GM23338 (cell line): ENCODE measurements around the gene VWA7. TPM values are rescaled to one million over a fixed set of nuclear protein-coding genes. Genes with fewer than 3 reads are reported as not detected.

Source experiments
- ATAC-seq: fragments of 200-7000 bp; cut with Tn5 transposase; 3 replicates; pipeline ENCODE4 v1.9.1; 2020
- DNase-seq: peaks from one replicate; pipeline ENCODE4 v3.0.0-alpha.2; 2015; ENCODE audit warnings: low spot score
- H2AFZ ChIP-seq: fragments of 200-600 bp; sonication (generic); 2 replicates; pipeline ENCODE4 v1.8.0; 2016; ENCODE audit warnings: antibody characterized with exemption, mild to moderate bottlenecking, moderate library complexity
- H3F3A ChIP-seq: fragments of 200-600 bp; sonication (generic); replicated peaks from 2 replicates; pipeline ENCODE4 v1.8.0; 2017; ENCODE audit warnings: antibody characterized with exemption, mixed run types, low read depth
- H3K27ac ChIP-seq: fragments of 200-600 bp; sonication (generic); 2 replicates; pipeline ENCODE4 v1.6.1; 2016; ENCODE audit warnings: low read depth
- H3K27me3 ChIP-seq: fragments of 200-600 bp; sonication (generic); 2 replicates; pipeline ENCODE4 v1.8.0; 2016; ENCODE audit warnings: mild to moderate bottlenecking, mixed run types, moderate library complexity; ENCODE audit not compliant: insufficient read depth
- H3K36me3 ChIP-seq: fragments of 200-600 bp; sonication (generic); 2 replicates; pipeline ENCODE4 v1.8.0; 2016; ENCODE audit warnings: mild to moderate bottlenecking; ENCODE audit not compliant: insufficient read depth
- H3K4me1 ChIP-seq: fragments of 200-600 bp; sonication (generic); 2 replicates; pipeline ENCODE4 v1.8.0; 2016; ENCODE audit warnings: mild to moderate bottlenecking, moderate library complexity; ENCODE audit not compliant: insufficient read depth
- H3K4me2 ChIP-seq: fragments of 200-600 bp; sonication (generic); 2 replicates; pipeline ENCODE4 v1.7.1; 2017; ENCODE audit warnings: mixed run types
- H3K4me3 ChIP-seq: fragments of 200-600 bp; sonication (generic); 2 replicates; pipeline ENCODE4 v1.6.1; 2016; ENCODE audit warnings: mixed run types
- H3K79me2 ChIP-seq: fragments of 200-600 bp; sonication (generic); replicated peaks from 2 replicates; pipeline ENCODE4 v1.8.0; 2017; ENCODE audit warnings: mild to moderate bottlenecking; ENCODE audit not compliant: insufficient read depth
- H3K9me2 ChIP-seq: fragments of 200-600 bp; sonication (generic); 2 replicates; pipeline ENCODE4 v1.8.0; 2017; ENCODE audit not compliant: insufficient read depth
- H4K20me1 ChIP-seq: fragments of 200-600 bp; sonication (generic); replicated peaks from 2 replicates; pipeline ENCODE4 v1.8.0; 2017; ENCODE audit warnings: mild to moderate bottlenecking; ENCODE audit not compliant: insufficient read depth
- H3K27ac Mint-ChIP-seq: 2 replicates; pipeline ENCODE4 v1.8.0; 2020; ENCODE audit warnings: inconsistent platforms, mild to moderate bottlenecking, moderate library complexity, mixed read lengths
- H3K27me3 Mint-ChIP-seq: 3 replicates; pipeline ENCODE4 v1.8.0; 2022; ENCODE audit warnings: low read depth, mild to moderate bottlenecking, moderate library complexity, mixed read lengths, inconsistent platforms; ENCODE audit not compliant: insufficient read depth, poor library complexity
- H3K36me3 Mint-ChIP-seq: 3 replicates; pipeline ENCODE4 v1.8.0; 2021; ENCODE audit warnings: low read depth, mild to moderate bottlenecking, inconsistent platforms, moderate library complexity, mixed read lengths
- H3K4me1 Mint-ChIP-seq: 3 replicates; pipeline ENCODE4 v1.8.0; 2020; ENCODE audit warnings: mild to moderate bottlenecking, inconsistent platforms, mixed read lengths
- H3K4me3 Mint-ChIP-seq: 3 replicates; pipeline ENCODE4 v1.8.0; 2021; ENCODE audit warnings: moderate library complexity, mild to moderate bottlenecking, inconsistent platforms, mixed read lengths
- H3K9me3 Mint-ChIP-seq: 3 replicates; pipeline ENCODE4 v1.8.0; 2020; ENCODE audit warnings: moderate library complexity, mild to moderate bottlenecking, inconsistent platforms, mixed read lengths
- CREB1 ChIP-seq: fragments of 250-450 bp; sonication (Bioruptor Pico); IDR thresholded peaks from 2 replicates; pipeline ENCODE4 v1.5.0; 2020; ENCODE audit warnings: low read depth, mild to moderate bottlenecking, moderate library complexity
- CTCF ChIP-seq, 2 experiments: fragments of 200-600 bp in 1 of 2; sonication (generic) in 1 of 2; conservative IDR thresholded peaks; 2 replicates each; pipeline versions ENCODE4 v1.5.1 to v1.6.1; 2016 to 2017; ENCODE audit warnings: antibody characterized with exemption in 2 of 2, low read depth in 2 of 2, mild to moderate bottlenecking in 2 of 2, moderate library complexity in 1 of 2
- EZH2 ChIP-seq: fragments of 200-600 bp; sonication (generic); IDR thresholded peaks from one replicate; pipeline ENCODE4 v1.8.0; 2017; ENCODE audit warnings: antibody characterized with exemption, mild to moderate bottlenecking, low read depth; ENCODE audit not compliant: unreplicated experiment
- EZH2phosphoT487 ChIP-seq: fragments of 200-600 bp; sonication (generic); IDR thresholded peaks from one replicate; pipeline ENCODE4 v1.8.1; 2018; ENCODE audit warnings: antibody characterized with exemption; ENCODE audit not compliant: unreplicated experiment
- POLR2AphosphoS5 ChIP-seq: IDR thresholded peaks from 2 replicates; pipeline ENCODE4 v1.6.1; 2016; ENCODE audit warnings: antibody characterized with exemption, low read depth
- ZNF331 ChIP-seq: fragments of 250-450 bp; sonication (Bioruptor Pico); IDR thresholded peaks from 2 replicates; pipeline ENCODE4 v1.5.0; 2020; ENCODE audit warnings: low read depth, mild to moderate bottlenecking, moderate library complexity
- polyA plus RNA-seq: library from polyadenylated mRNA; unstranded; fragments of >200 nt; fragmentation: Nextera tagmentation; extraction: Ambion mirVana; gene quantifications from 2 replicates; pipeline ENCODE4 v1.2.1, GENCODE V29; 2016
- total RNA-seq: library from RNA; depleted of rRNA; stranded (reverse); fragments of >200 nt; shearing (Covaris generic); gene quantifications from 2 replicates; pipeline ENCODE4 v1.2.3, GENCODE V29; 2014
- TF ChIP-seq, protein P1 (sequence below): IDR thresholded peaks from 2 replicates; pipeline ENCODE4 v1.6.1; 2016; ENCODE audit warnings: antibody characterized with exemption
- TF ChIP-seq, protein P2 (sequence below): fragments of 250-450 bp; sonication (Bioruptor Pico); IDR thresholded peaks from 2 replicates; pipeline ENCODE4 v1.5.0; 2020; ENCODE audit warnings: mild to moderate bottlenecking, moderate library complexity

VWA7 gene
- total and polyA plus RNA-seq, 2 experiments from 2014 or later = 0.07 to 0.36 TPM

DNA sequence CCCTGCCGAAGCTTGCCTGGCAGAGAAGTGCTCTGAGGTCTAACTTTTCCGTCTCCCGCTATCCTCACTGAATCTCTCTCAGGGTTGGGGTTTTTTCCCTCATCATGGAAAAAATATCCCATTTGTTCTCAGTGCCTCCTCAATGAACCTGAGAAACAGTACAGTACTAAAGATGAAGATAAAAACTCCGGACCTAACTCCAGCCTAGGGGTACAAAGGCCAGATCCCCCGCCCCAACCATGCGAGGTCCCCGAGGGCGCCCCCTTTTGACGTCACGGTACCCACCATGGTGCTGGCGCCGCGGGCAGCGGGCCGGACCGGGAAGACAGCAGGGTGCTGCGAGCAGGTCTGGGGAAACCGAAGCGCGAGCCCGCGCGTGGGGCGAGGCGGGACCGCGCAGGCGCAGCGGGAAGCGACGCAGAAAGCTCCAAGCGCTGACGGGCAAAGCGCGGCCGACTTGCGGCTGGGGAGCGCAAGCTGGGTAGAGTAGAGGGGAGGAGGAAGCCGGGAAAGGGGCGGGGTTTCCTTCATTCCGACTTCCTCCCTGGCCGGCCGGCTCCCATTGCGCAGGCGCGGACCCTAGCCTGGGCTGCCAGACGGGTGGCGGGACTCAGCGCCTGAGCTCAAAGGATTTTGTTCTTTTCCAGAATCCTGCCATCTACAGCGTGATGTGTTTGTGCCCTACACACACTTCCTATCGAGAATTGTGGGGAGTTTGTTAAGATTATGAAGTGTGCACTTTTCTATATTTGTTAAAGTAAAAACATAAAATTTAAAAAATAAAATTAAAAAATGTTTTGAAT, 29.5 kb upstream of the VWA7 start, which contains the start of gene LSM2:
TSS of gene LSM2 (minus strand) at position 497 of the 803 bp plus-strand sequence. CDS start at position 288, 209 bp downstream.
- Mint-ChIP-seq H3K4me1 (peaks cover 4% of the 10 kb centered on the region; the same call in 1 of the 3 replicates), H3K9me3 (no peaks in the 10 kb centered on the region), H3K4me3 (peak within 1 kb of the TSS; percentile 93), H3K27ac (peak within 1 kb of the TSS; percentile 93), H3K36me3 (peaks cover 21% of the 10 kb centered on the region), H3K27me3 (peaks cover 9% of the 10 kb centered on the region)
- peak within 1 kb of the TSS; percentile 97 for H3K27ac ChIP-seq
- no peaks in the 10 kb centered on the region for H3K27me3 ChIP-seq
- H3K79me2 ChIP-seq = peaks cover 35% of the 10 kb centered on the region
- H3K4me3 ChIP-seq = peak within 1 kb of the TSS; percentile 96
- H3K4me1 ChIP-seq = peaks cover 7% of the 10 kb centered on the region; the same call in 1 of the 2 replicates
- DNase-seq (peak; percentile 98), ATAC-seq (peak; percentile 93)
- no peaks in the 10 kb centered on the region for H3K9me2 ChIP-seq
- peak within 1 kb of the TSS; percentile 96 for H2AFZ ChIP-seq
- TF ChIP-seq, protein P1, sequence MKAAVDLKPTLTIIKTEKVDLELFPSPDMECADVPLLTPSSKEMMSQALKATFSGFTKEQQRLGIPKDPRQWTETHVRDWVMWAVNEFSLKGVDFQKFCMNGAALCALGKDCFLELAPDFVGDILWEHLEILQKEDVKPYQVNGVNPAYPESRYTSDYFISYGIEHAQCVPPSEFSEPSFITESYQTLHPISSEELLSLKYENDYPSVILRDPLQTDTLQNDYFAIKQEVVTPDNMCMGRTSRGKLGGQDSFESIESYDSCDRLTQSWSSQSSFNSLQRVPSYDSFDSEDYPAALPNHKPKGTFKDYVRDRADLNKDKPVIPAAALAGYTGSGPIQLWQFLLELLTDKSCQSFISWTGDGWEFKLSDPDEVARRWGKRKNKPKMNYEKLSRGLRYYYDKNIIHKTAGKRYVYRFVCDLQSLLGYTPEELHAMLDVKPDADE = peak; percentile 40; the same call in 1 of the 2 replicates
- no peak for TF ChIP-seq ZNF331 (CRISPR knock-in tag)
- peak; percentile 96 for TF ChIP-seq CREB1 (CRISPR knock-in tag)
- peak; percentile 30 to 45 for TF ChIP-seq CTCF (conservative IDR thresholded peaks at IDR 0.05; ENCODE audit: low read depth in 2 of 2)
- TF ChIP-seq EZH2phosphoT487 = no peak
- peak; percentile 82 for TF ChIP-seq POLR2AphosphoS5
- no peaks in the 10 kb centered on the region; the same call in 1 of the 2 replicates for H3K36me3 ChIP-seq
- H3K4me2 ChIP-seq = peak within 1 kb of the TSS; percentile 97
- no peaks in the 10 kb centered on the region for H4K20me1 ChIP-seq
- peaks cover 15% of the 10 kb centered on the region for H3F3A ChIP-seq

GRCh38 chr6:31805939-31806469, 28.9 kb upstream of the VWA7 start:
- H3K4me3 ChIP-seq = peak overlapping the region; percentile 96
- H3K4me2 ChIP-seq = peak overlapping the region; percentile 97
- Mint-ChIP-seq H3K9me3 (no peaks in the 10 kb centered on the region), H3K27ac (peak overlapping the region; percentile 93), H3K36me3 (peaks cover 27% of the 10 kb centered on the region), H3K27me3 (peaks cover 9% of the 10 kb centered on the region), H3K4me3 (peak overlapping the region; percentile 93), H3K4me1 (peaks cover 4% of the 10 kb centered on the region; the same call in 1 of the 3 replicates)
- no peak for TF ChIP-seq CREB1 (CRISPR knock-in tag)
- no peak for TF ChIP-seq EZH2
- TF ChIP-seq EZH2phosphoT487 = no peak
- TF ChIP-seq, protein P2, sequence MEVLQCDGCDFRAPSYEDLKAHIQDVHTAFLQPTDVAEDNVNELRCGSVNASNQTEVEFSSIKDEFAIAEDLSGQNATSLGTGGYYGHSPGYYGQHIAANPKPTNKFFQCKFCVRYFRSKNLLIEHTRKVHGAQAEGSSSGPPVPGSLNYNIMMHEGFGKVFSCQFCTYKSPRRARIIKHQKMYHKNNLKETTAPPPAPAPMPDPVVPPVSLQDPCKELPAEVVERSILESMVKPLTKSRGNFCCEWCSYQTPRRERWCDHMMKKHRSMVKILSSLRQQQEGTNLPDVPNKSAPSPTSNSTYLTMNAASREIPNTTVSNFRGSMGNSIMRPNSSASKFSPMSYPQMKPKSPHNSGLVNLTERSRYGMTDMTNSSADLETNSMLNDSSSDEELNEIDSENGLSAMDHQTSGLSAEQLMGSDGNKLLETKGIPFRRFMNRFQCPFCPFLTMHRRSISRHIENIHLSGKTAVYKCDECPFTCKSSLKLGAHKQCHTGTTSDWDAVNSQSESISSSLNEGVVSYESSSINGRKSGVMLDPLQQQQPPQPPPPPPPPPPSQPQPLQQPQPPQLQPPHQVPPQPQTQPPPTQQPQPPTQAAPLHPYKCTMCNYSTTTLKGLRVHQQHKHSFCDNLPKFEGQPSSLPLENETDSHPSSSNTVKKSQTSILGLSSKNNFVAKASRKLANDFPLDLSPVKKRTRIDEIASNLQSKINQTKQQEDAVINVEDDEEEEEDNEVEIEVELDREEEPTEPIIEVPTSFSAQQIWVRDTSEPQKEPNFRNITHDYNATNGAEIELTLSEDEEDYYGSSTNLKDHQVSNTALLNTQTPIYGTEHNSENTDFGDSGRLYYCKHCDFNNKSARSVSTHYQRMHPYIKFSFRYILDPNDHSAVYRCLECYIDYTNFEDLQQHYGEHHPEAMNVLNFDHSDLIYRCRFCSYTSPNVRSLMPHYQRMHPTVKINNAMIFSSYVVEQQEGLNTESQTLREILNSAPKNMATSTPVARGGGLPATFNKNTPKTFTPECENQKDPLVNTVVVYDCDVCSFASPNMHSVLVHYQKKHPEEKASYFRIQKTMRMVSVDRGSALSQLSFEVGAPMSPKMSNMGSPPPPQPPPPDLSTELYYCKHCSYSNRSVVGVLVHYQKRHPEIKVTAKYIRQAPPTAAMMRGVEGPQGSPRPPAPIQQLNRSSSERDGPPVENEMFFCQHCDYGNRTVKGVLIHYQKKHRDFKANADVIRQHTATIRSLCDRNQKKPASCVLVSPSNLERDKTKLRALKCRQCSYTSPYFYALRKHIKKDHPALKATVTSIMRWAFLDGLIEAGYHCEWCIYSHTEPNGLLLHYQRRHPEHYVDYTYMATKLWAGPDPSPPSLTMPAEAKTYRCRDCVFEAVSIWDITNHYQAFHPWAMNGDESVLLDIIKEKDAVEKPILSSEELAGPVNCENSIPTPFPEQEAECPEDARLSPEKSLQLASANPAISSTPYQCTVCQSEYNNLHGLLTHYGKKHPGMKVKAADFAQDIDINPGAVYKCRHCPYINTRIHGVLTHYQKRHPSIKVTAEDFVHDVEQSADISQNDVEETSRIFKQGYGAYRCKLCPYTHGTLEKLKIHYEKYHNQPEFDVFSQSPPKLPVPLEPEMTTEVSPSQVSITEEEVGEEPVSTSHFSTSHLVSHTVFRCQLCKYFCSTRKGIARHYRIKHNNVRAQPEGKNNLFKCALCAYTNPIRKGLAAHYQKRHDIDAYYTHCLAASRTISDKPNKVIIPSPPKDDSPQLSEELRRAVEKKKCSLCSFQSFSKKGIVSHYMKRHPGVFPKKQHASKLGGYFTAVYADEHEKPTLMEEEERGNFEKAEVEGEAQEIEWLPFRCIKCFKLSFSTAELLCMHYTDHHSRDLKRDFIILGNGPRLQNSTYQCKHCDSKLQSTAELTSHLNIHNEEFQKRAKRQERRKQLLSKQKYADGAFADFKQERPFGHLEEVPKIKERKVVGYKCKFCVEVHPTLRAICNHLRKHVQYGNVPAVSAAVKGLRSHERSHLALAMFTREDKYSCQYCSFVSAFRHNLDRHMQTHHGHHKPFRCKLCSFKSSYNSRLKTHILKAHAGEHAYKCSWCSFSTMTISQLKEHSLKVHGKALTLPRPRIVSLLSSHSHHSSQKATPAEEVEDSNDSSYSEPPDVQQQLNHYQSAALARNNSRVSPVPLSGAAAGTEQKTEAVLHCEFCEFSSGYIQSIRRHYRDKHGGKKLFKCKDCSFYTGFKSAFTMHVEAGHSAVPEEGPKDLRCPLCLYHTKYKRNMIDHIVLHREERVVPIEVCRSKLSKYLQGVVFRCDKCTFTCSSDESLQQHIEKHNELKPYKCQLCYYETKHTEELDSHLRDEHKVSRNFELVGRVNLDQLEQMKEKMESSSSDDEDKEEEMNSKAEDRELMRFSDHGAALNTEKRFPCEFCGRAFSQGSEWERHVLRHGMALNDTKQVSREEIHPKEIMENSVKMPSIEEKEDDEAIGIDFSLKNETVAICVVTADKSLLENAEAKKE (CRISPR knock-in tag) = no peak
- H3F3A ChIP-seq = peaks cover 15% of the 10 kb centered on the region
- peak overlapping the region; percentile 96 for H2AFZ ChIP-seq
- H3K79me2 ChIP-seq = peaks cover 39% of the 10 kb centered on the region
- H3K27me3 ChIP-seq = no peaks in the 10 kb centered on the region
- H3K36me3 ChIP-seq = no peaks in the 10 kb centered on the region; the same call in 1 of the 2 replicates
- H4K20me1 ChIP-seq = peaks cover 3% of the 10 kb centered on the region; the same call in 1 of the 2 replicates
- DNase-seq (no peak), ATAC-seq (no peak)
- H3K9me2 ChIP-seq = no peaks in the 10 kb centered on the region
- H3K27ac ChIP-seq = peak overlapping the region; percentile 97
- H3K4me1 ChIP-seq = peaks cover 7% of the 10 kb centered on the region; the same call in 1 of the 2 replicates
